Midbrain (tissue), 1 donor: ENCODE measurements around the gene PGGT1B.

Experiments
- DNase-seq: peaks from one replicate; lab custom pipeline; 2025; lab: John Stamatoyannopoulos, UW

PGGT1B gene

DNA sequence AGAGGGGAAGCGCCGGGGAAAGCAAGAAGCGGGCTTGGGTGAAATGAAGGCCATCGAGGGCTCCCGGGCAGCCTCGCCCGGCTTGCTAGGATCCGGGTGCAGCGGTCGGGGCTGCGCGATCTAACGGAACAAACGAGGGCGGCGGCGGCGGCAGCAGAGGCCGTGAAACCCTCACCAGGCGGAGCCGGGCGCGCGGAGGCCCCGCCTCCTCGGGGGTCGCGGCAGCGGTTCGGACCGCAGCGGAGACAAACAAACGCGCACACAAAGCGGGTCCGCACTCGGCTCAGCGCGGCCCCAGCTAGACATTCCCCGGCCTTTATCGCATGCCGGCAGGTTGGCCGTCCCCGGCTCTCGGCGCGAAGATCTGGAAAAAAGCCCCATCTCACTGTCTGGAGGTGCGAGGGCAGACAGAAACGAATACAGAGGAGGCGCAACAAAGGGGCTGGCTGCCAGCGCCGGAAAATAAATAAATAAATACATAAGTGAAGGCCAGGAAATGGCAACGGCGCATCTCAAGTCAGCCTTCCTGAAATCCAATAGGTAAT, 82.4 kb downstream of the PGGT1B start:
- DNase-seq = no peak

- DNase-seq = no peak
These were observed 83.1 kb downstream of the PGGT1B start for GRCh38 chr5:115179394-115180164.

- no peak for DNase-seq
These were observed 83.7 kb downstream of the PGGT1B start for GRCh38 chr5:115179030-115179393.

DNA sequence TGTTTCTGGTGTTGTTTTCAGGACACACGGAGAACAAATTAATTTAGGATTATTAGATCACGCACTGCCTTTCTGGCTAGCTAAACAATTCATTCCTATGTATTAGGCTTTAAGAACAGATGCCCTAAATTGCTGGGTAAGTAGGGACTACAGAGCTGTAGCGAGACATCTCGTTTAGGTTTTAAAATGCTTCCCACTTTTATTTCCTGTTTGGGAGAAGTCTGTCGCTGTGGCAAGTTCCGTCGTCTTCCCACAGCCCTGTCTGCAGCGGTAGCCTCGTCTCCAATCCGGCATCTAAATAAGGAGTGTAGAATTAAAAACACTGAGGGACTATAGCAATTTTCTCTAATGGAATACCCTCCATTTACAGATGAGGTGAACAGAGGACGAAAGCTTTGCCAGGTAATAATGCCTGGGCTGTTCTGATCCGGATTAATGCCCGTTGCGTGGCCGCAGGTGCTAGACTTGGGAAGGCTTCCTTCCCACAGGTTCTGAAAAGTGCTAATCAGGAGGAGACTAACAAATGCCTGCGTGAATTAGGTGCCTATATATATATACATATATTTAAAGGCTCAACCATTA, 91.7 kb downstream of the PGGT1B start:
- DNase-seq = no peak

GRCh38 chr5:115170134-115170928, 92.3 kb downstream of the PGGT1B start:
- no peak for DNase-seq

DNA sequence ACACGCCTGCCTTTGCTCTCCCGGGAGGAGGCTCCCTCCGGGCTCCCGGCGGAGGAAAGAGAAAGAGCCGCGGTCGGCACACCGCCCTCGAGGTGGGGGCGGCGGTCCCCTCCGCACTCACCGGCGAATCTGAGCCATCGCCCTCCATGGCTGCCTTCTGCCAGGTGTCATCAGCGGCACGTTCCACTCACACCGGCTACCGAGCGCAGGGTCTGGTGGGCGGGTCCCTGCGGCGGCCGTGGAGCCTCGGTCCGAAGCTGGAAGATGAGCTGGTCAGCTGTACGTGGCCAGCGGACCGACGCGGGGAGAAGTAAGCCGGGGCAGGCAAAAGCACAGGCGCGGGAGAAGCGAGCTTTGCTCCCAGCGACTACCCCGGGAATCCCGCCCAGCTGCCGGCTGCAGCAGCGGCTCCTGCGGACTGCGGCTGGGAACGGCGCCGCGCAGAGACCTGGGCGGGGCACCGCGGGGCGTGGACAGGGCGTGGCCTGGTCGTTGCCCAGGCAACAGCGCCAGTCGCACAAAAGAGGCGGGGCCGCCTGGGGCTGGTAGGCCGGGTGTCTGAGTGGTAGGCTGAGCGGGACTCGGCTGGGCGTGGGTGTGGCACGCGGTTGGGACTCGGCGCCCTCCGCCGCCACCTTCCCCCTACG, 93.1 kb downstream of the PGGT1B start, which contains the start of gene TRIM36:
Gene TRIM36, minus strand, starts transcription at position 422 of the 647 bp plus-strand sequence. Its CDS starts 274 bp downstream, at position 148.
- peak; percentile 92 for DNase-seq

GRCh38 chr5:115168829-115169486, 93.7 kb downstream of the PGGT1B start:
- peak; percentile 11 for DNase-seq

DNA sequence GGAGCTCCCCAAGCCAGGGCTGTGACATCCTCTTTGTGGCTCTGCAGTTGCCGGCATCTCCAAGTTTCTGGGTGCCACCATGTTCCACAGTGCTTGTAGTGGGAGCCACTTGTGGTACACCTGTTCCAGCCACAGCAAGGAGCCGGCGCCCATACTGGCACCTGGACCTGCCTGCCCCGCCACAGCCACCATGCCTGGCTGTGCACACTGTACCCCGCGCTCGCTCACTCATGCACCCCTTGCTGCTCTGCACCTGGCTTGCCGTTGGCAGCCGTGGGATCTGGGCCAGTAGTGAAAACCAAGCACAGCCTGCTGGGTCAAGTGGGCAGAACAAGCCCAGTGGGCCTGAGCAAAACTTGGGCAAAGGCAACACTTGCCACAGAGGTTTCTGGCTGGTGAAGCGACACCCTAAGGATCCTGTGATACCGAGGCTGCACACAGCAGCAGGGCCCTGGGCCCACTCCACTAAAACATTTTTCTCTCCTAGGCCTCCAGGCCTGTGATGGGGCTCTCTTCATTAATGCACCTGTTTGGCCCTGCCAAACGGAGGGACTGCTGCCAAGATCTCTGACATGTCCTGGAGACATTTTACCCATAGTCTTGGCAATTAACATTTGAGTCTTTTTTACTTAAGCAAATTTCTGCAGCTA, 95.8 kb downstream of the PGGT1B start:
- no peak for DNase-seq

- DNase-seq = no peak
These were observed 96.9 kb downstream of the PGGT1B start for GRCh38 chr5:115165790-115166189.

DNA sequence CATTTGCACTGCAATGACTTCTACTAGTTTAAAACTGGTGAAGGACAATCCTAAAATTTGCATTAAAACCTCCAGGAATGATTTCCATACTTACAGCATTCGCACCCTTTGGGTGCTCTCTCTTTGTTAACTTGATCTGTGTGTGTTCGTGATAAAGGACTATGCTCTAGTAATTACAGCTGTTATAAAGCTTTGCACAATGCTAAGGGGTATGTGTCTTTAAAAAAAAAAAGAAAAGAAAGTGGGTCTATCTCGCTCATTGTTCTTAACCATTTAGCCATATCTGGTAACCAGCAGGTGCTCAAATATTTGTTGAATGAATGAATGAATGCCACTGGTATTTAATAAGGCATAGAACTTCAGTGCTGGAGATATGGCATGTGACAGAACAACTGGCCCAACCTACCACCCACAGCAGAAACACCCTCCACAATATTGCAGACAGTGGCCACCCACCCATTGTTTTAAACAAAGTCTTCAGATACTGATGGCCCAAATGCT, 101.7 kb downstream of the PGGT1B start:
- no peak for DNase-seq
